ENCODE results near the gene GUCY2C. TPM values are rescaled to one million over a fixed set of nuclear protein-coding genes. Genes with fewer than 3 reads are reported as not detected.

Gene GUCY2C
- total RNA-seq, 4 donors from 2014 or later = 0.11 to 0.47 TPM; not detected in 2

- Histone ChIP-seq H3K36me3 (no peaks in the 10 kb centered on the region), H3K27me3 (no peaks in the 10 kb centered on the region), H3K4me1 (no peaks in the 10 kb centered on the region), H3K27ac (no peak overlapping the region), H3K4me3 (no peak overlapping the region), H3K9me3 (no peaks in the 10 kb centered on the region)
- 83% methylated on average over 6 of the region's 6 CpGs for WGBS
- no peak for DNase-seq (ENCODE audit: low spot score in 2 of 2)
- TF ChIP-seq POLR2AphosphoS5 (IDR thresholded peaks at IDR 0.05) = no peak
- no peak for TF ChIP-seq CTCF (IDR thresholded peaks at IDR 0.05)
- no peak for TF ChIP-seq EP300 (IDR thresholded peaks at IDR 0.05)
- no peak for TF ChIP-seq POLR2A (IDR thresholded peaks at IDR 0.05)
These were observed 5.6 kb upstream of the GUCY2C start for GRCh38 chr12:14701809-14702568.

GRCh38 chr12:14700935-14701334 lies 4.5 kb upstream of the GUCY2C start:
- no peak for DNase-seq (ENCODE audit: low spot score in 2 of 2)
- TF ChIP-seq POLR2AphosphoS5 (IDR thresholded peaks at IDR 0.05) (no peak), EP300 (IDR thresholded peaks at IDR 0.05) (no peak), CTCF (IDR thresholded peaks at IDR 0.05) (no peak), POLR2A (IDR thresholded peaks at IDR 0.05) (no peak)
- H3K27ac ChIP-seq = no peak overlapping the region
- no peaks in the 10 kb centered on the region for H3K9me3 ChIP-seq
- H3K4me3 ChIP-seq = no peak overlapping the region
- H3K4me1 ChIP-seq = no peaks in the 10 kb centered on the region
- H3K36me3 ChIP-seq = no peaks in the 10 kb centered on the region
- H3K27me3 ChIP-seq = no peaks in the 10 kb centered on the region
- 90% methylated on average over 4 of the region's 4 CpGs for WGBS

- H3K27me3 ChIP-seq = no peaks in the 10 kb centered on the region
- no peaks in the 10 kb centered on the region for H3K4me1 ChIP-seq
- no peaks in the 10 kb centered on the region for H3K36me3 ChIP-seq
- H3K27ac ChIP-seq = no peak overlapping the region
- H3K4me3 ChIP-seq = no peak overlapping the region
- 90% methylated on average over 2 of the region's 2 CpGs for WGBS
- no peak for DNase-seq (ENCODE audit: low spot score in 2 of 2)
- H3K9me3 ChIP-seq = no peaks in the 10 kb centered on the region
- TF ChIP-seq EP300 (IDR thresholded peaks at IDR 0.05) (no peak), POLR2AphosphoS5 (IDR thresholded peaks at IDR 0.05) (no peak), CTCF (IDR thresholded peaks at IDR 0.05) (no peak), POLR2A (IDR thresholded peaks at IDR 0.05) (no peak)
These were observed 3.5 kb upstream of the GUCY2C start for GRCh38 chr12:14699923-14700322.

DNA sequence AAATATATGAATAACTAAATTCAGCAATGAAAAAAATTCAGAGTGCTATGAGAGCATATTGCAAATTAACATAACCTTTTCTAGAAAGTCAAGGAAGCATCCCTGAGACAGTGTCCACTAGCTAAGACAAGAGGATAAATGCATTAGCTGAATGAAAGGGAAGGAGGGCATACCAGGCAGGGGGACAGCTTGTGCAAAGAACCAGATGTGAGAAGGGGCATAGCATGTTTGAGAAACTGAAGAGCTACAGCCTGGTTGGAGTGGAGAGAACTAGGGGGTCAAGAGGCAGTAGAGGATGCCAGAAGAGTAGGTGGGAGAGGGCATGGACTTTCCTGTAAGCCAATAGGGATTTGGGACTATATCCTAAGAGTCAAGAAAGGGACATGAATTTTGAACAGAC lies 2.2 kb upstream of the GUCY2C start:
- no peaks in the 10 kb centered on the region for H3K4me1 ChIP-seq
- TF ChIP-seq POLR2A (IDR thresholded peaks at IDR 0.05) (no peak), CTCF (IDR thresholded peaks at IDR 0.05) (no peak), POLR2AphosphoS5 (IDR thresholded peaks at IDR 0.05) (no peak), EP300 (IDR thresholded peaks at IDR 0.05) (no peak)
- H3K27me3 ChIP-seq = no peaks in the 10 kb centered on the region
- no peak overlapping the region for H3K27ac ChIP-seq
- no peaks in the 10 kb centered on the region for H3K36me3 ChIP-seq
- H3K4me3 ChIP-seq = no peak overlapping the region
- DNase-seq (ENCODE audit: low spot score in 2 of 2) = no peak
- no peaks in the 10 kb centered on the region for H3K9me3 ChIP-seq

- H3K36me3 ChIP-seq = no peaks in the 10 kb centered on the region
- DNase-seq (ENCODE audit: low spot score in 2 of 2) = no peak
- H3K27me3 ChIP-seq = no peaks in the 10 kb centered on the region
- no peaks in the 10 kb centered on the region for H3K4me1 ChIP-seq
- no peak overlapping the region for H3K27ac ChIP-seq
- H3K9me3 ChIP-seq = no peaks in the 10 kb centered on the region
- no peak overlapping the region for H3K4me3 ChIP-seq
- TF ChIP-seq POLR2AphosphoS5 (IDR thresholded peaks at IDR 0.05) (no peak), CTCF (IDR thresholded peaks at IDR 0.05) (no peak), EP300 (IDR thresholded peaks at IDR 0.05) (no peak), POLR2A (IDR thresholded peaks at IDR 0.05) (no peak)
- WGBS = 78% methylated on average over 5 of the region's 5 CpGs
These were observed 671 bp downstream of the GUCY2C start for GRCh38 chr12:14695715-14696141.

Measured in suprapubic skin (tissue), 4 donors.